Adrenal gland (tissue), 12 donors: ENCODE measurements around the gene CECR2. TPM values are rescaled to one million over a fixed set of nuclear protein-coding genes. Genes with fewer than 3 reads are reported as not detected.

Source experiments
- DNase-seq, 7 donors: peaks; one replicate each; pipeline ENCODE4 v3.0.0-alpha.2; 2019 to 2020
- H3K27ac ChIP-seq, 5 donors: fragments of 200-600 bp; sonication (generic) in 4 of 5; 1 replicate in 3 of 5; 2 replicates in 2 of 5; pipeline versions ENCODE4 v1.5.1 to v1.8.0; 2016 to 2020; ENCODE audit warnings: mild to moderate bottlenecking in 1 of 5
- H3K27me3 ChIP-seq: fragments of 200-600 bp; 2 replicates; pipeline ENCODE4 v1.8.0; 2021
- H3K36me3 ChIP-seq, 2 donors: fragments of 200-600 bp; replicated peaks in 1 of 2; 1 replicate in 1 of 2; 2 replicates in 1 of 2; pipeline versions ENCODE4 v1.5.1 to v1.8.0; 2018 to 2022
- H3K4me1 ChIP-seq, 2 donors: fragments of 200-600 bp; replicated peaks in 1 of 2; 1 replicate in 1 of 2; 2 replicates in 1 of 2; pipeline versions ENCODE4 v1.5.1 to v1.8.0; 2018 to 2021
- H3K4me3 ChIP-seq, 4 donors: fragments of 200-600 bp; sonication (generic) in 3 of 4; one replicate each; pipeline ENCODE4 v1.5.1; 2016 to 2018
- H3K9me3 ChIP-seq, 3 donors: fragments of 200-600 bp; sonication (generic) in 1 of 3; replicated peaks in 1 of 3; 1 replicate in 2 of 3; 2 replicates in 1 of 3; pipeline versions ENCODE4 v1.5.1 to v1.8.0; 2016 to 2021
- POLR2A ChIP-seq, 2 donors: fragments of 450-650 bp; IDR thresholded peaks; one replicate each; pipeline ENCODE4 v1.6.1; 2017; ENCODE audit warnings: antibody characterized with exemption in 2 of 2, mild to moderate bottlenecking in 2 of 2, moderate library complexity in 1 of 2
- WGBS, 4 donors: extraction: QIAGEN DNeasy Blood & Tissue Kit in 2 of 4; methylation state at CpG; one replicate each; pipeline versions ENCODE4 v1.1.5 to v1.1.7; 2013 to 2017; 5-methylcytosine and 5-hydroxymethylcytosine counted together
- intact Hi-C, 2 donors: fragments of 100-400 bp; cut with DNase I; formaldehyde crosslinking; loops; one replicate each; pipeline versions ENCODE4 v1.14.1 to v1.15.0; 2022 to 2023
- polyA plus RNA-seq, 3 donors: library from polyadenylated mRNA; stranded (reverse); fragments of 200-250 nt in 2 of 3; fragments of 350-450 nt in 1 of 3; fragmentation: Illumina TruSeq in 1 of 3; extraction: RNeasy Lipid Tissue Mini Kit (QIAGEN cat#74804) in 1 of 3; gene quantifications; one replicate each; pipeline ENCODE4 v1.2.3, GENCODE V29; 2013 to 2014
- total RNA-seq, 9 donors: library from RNA; depleted of rRNA in 4 of 9; stranded (reverse); fragments of >200 nt in 4 of 9; fragments of 120-200 nt in 1 of 9; fragmentation: NEBNext Ultra II Directional in 1 of 9; extraction: Animal tissue kit (Norgen Biotek cat#: 25700) in 1 of 9; gene quantifications; one replicate each; pipeline versions ENCODE4 v1.1.0 to v1.2.4, GENCODE V29; 2013 to 2023
- TF ChIP-seq, protein P1 (sequence below), 6 experiments: fragments of 450-650 bp in 4 of 6; fragments of 200-600 bp in 2 of 6; sonication (generic) in 1 of 6; IDR thresholded peaks; 1 replicate in 5 of 6; 2 replicates in 1 of 6; pipeline versions ENCODE4 v1.5.1 to v1.8.0; 2016 to 2021; ENCODE audit warnings: antibody characterized with exemption in 6 of 6, mild to moderate bottlenecking in 2 of 6, moderate library complexity in 1 of 6
- donor health status: healthy with polysubstance abuse.
- donor health status: Bipolar disorder and iron deficiency.
- donor health status: DM: yes; HTN: yes; CAD: no.
- donor health status: DM: no; HTN: no; CAD: no.
- donor health status: DM: no; HTN: no; CAD: no.
- donor health status: DM: yes; HTN: yes; CAD: no.

CECR2 gene
- total and polyA plus RNA-seq, 12 donors: 0.20 to 1.7 (median 0.67) TPM

DNA sequence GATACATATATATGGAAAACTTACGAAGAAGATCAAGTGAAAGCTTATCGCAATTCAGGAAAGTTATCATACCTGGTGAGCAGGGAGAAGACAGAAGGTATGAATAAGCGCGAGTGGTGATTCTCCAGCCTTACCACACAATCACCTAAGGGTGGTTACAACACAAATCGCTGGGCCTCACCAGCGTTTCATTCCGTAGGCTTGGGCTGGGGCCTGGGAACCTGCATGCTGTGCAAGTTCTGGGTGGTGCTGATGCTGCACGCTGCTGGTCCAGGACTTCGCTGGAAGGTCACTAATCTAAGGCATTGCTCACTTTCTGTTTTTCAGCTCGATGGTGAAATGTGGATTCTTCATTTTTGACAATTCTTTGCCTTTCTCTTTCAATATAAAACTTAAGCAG, 117.5 kb downstream of the CECR2 start:
- DNase-seq: no peak
- no peaks in the 10 kb centered on the region for H3K27me3 ChIP-seq
- no peaks in the 10 kb centered on the region for H3K36me3 ChIP-seq
- intact Hi-C loops: no loop called here
- H3K4me3 ChIP-seq: no peak overlapping the region
- no peak for TF ChIP-seq POLR2A (IDR thresholded peaks at IDR 0.05)
- TF ChIP-seq, protein P1, sequence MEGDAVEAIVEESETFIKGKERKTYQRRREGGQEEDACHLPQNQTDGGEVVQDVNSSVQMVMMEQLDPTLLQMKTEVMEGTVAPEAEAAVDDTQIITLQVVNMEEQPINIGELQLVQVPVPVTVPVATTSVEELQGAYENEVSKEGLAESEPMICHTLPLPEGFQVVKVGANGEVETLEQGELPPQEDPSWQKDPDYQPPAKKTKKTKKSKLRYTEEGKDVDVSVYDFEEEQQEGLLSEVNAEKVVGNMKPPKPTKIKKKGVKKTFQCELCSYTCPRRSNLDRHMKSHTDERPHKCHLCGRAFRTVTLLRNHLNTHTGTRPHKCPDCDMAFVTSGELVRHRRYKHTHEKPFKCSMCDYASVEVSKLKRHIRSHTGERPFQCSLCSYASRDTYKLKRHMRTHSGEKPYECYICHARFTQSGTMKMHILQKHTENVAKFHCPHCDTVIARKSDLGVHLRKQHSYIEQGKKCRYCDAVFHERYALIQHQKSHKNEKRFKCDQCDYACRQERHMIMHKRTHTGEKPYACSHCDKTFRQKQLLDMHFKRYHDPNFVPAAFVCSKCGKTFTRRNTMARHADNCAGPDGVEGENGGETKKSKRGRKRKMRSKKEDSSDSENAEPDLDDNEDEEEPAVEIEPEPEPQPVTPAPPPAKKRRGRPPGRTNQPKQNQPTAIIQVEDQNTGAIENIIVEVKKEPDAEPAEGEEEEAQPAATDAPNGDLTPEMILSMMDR (IDR thresholded peaks at IDR 0.05): no peak
- H3K9me3 ChIP-seq: no peaks in the 10 kb centered on the region
- WGBS, 4 donors: 81 to 86% (median 84%) methylated on average over 10 of the region's 10 CpGs
- H3K4me1 ChIP-seq: no peaks in the 10 kb centered on the region
- H3K27ac ChIP-seq: no peak overlapping the region

DNA sequence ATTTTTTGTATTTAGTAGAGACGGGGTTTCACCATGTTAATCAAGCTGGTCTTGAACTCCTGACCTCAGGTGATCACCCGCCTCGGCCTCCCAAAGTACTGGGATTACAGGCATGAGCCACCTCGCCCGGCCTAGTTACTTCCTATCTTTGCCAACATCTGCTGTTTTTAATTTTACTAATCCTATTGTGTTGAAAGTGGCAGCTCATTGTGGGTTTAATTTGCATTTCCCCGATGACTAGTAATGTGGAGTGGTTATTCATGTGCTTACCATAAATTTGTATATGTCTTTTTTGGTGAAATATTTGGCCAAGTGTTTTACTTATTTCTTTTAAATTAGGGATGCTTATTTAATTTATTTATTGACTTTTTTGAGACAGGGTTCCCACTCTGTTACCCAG, 119.8 kb downstream of the CECR2 start:
- Histone ChIP-seq H3K27ac (no peak overlapping the region), H3K36me3 (no peaks in the 10 kb centered on the region), H3K9me3 (no peaks in the 10 kb centered on the region), H3K4me3 (no peak overlapping the region), H3K4me1 (no peaks in the 10 kb centered on the region), H3K27me3 (no peaks in the 10 kb centered on the region)
- intact Hi-C loops: no loop called here
- no peak for DNase-seq
- WGBS, 4 donors: 64 to 89% (median 84%) methylated on average over 6 of the region's 6 CpGs
- TF ChIP-seq, protein P1 (IDR thresholded peaks at IDR 0.05): no peak
- TF ChIP-seq POLR2A (IDR thresholded peaks at IDR 0.05): no peak

DNA sequence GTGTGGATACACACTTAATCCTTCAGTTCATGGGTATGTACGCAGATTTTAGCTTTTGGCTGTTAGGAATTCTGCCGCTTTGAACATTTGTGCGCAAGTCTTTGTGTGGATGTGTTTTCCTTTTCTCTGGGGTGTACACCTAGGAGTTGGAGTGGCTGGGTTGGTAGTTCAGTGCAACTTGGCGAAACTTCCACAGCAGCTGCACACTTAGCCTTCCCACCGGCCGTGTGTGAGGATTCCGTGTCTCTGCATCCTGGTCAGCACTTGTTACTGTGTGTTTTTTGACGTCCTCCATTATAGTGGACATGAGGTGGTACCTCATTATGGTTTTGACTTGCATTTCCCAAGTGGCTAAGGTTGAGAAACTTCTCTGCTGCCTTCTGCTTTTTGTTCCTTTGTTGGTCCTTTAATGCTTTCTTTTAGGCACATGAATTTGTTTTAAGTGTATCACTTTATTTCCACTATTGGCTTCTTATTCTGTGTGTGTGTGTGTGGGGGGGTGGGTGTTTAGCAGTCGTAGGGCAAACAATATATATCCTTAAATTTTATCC, 121.9 kb downstream of the CECR2 start:
- Histone ChIP-seq H3K9me3 (no peaks in the 10 kb centered on the region), H3K27ac (no peak overlapping the region), H3K36me3 (no peaks in the 10 kb centered on the region), H3K4me1 (no peaks in the 10 kb centered on the region), H3K27me3 (no peaks in the 10 kb centered on the region), H3K4me3 (no peak overlapping the region)
- TF ChIP-seq, protein P1 (IDR thresholded peaks at IDR 0.05): no peak
- TF ChIP-seq POLR2A (IDR thresholded peaks at IDR 0.05): no peak
- WGBS, 4 donors: 86 to 90% (median 88%) methylated on average over 9 of the region's 9 CpGs
- DNase-seq: no peak
- intact Hi-C loops: loop anchor here in 1 of 2 donors (10.0 kb wide), 1 partner anchor 406 kb away; the partner anchor contains the start of gene IL17RA

DNA sequence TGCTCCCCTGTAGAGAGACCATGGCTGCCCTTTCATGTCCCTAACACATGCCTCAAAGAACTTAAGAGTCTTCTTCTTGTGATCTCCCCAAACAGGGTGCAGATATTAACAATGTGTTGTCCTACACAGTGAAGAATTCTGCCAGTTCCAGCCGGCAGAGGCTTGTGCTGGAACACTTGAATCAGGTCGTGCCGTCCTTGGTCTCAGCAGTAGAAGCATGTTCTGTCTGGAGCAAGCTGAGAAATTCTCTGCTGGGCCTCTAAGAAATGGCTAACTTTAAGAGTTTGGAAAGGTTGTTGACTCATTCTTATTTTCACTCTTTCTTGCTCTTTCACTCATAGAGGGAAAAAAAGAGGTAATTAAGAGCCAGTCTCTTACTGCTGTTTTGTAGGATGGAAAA, 123.0 kb downstream of the CECR2 start:
- no peak overlapping the region for H3K27ac ChIP-seq
- H3K4me1 ChIP-seq: no peaks in the 10 kb centered on the region
- DNase-seq: peak in 1 of 7 donors; percentile 27

More for the DNA sequence above, 123.0 kb downstream of the CECR2 start:
- H3K36me3 ChIP-seq: no peaks in the 10 kb centered on the region
- intact Hi-C loops: loop anchor here in 1 of 2 donors (10.0 kb wide), 1 partner anchor 407 kb away; the partner anchor contains the start of gene IL17RA
- WGBS, 4 donors: 28 to 61% (median 31%) methylated on average over 3 of the region's 3 CpGs
- H3K9me3 ChIP-seq: no peaks in the 10 kb centered on the region
- no peak for TF ChIP-seq POLR2A (IDR thresholded peaks at IDR 0.05)
- TF ChIP-seq, protein P1 (IDR thresholded peaks at IDR 0.05): no peak
- H3K27me3 ChIP-seq: no peaks in the 10 kb centered on the region
- no peak overlapping the region for H3K4me3 ChIP-seq
